Fibroblast of the aortic adventitia (primary cell): ENCODE measurements around the gene ANKS1A. TPM values are rescaled to one million over a fixed set of nuclear protein-coding genes. Genes with fewer than 3 reads are reported as not detected.

ENCODE experiments used
- DNase-seq: peaks from one replicate; pipeline ENCODE4 v3.0.0-alpha.2; 2010; ENCODE audit warnings: low read depth
- H3K4me3 ChIP-seq: 2 replicates; pipeline ENCODE4 v1.5.1; 2011; ENCODE audit warnings: low read depth, mild to moderate bottlenecking, control low read depth, low read length, moderate library complexity
- CTCF ChIP-seq: IDR thresholded peaks from 2 replicates; pipeline ENCODE4 v1.5.1; 2011; ENCODE audit warnings: mild to moderate bottlenecking, low read length, control low read depth, inconsistent platforms; ENCODE audit not compliant: insufficient read depth
- total RNA-seq: library from RNA; depleted of rRNA; stranded (reverse); fragments of >200 nt; gene quantifications from 2 replicates; pipeline ENCODE4 v1.2.3, GENCODE V29; 2012; ENCODE audit warnings: low replicate concordance

Gene ANKS1A
- total RNA-seq, 1 donor, result 7.6 TPM

DNA sequence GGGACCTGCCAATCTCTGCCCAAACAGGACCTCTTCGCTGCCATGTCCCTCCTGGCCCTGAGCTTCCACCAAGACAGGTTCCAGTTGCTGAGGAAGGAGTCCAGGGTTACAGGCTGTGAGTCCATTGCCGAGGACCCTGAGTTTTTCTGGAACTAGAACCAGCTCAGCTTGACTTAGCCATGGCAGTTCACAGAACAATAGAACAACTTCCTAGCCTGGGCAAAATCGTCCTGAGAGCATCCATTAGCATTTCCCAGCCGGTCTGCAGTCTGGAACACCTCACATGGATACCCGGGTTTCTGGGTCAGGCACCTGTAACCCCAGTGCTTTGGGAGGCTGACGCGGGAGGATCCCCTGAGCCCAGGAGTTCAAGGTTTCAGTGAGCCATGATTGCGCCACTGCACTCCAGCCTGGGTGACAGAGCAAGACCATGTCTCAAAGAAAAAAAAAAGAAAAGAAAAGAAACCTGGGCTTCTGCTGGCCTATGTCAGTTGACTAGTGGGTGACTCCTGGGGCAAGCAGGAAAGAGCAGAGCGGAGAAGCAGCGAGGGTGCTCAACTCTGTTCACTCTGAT, 161.8 kb downstream of the ANKS1A start:
- DNase-seq, result no peak
- no peak for TF ChIP-seq CTCF
- H3K4me3 ChIP-seq, result no peak overlapping the region

DNA sequence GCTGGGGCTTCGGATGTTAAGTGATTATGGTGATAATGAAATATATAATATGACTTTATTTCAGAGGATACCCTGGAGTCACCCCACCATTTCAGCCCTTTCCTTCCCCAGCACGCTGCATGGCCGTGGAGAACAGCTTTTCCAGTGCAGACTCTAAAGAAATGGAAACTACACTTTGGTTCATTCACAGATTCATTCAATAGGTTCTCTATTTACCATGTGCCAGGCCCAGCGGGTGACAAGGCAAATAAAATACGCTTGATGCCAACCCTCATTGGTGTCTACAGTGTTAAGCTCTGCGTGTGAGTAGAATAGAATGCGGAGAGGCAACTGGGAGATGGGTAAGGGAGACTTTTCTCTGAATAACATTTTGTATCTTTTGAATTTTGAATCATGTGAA, 162.3 kb downstream of the ANKS1A start:
- no peak overlapping the region for H3K4me3 ChIP-seq
- no peak for DNase-seq
- TF ChIP-seq CTCF, result no peak

DNA sequence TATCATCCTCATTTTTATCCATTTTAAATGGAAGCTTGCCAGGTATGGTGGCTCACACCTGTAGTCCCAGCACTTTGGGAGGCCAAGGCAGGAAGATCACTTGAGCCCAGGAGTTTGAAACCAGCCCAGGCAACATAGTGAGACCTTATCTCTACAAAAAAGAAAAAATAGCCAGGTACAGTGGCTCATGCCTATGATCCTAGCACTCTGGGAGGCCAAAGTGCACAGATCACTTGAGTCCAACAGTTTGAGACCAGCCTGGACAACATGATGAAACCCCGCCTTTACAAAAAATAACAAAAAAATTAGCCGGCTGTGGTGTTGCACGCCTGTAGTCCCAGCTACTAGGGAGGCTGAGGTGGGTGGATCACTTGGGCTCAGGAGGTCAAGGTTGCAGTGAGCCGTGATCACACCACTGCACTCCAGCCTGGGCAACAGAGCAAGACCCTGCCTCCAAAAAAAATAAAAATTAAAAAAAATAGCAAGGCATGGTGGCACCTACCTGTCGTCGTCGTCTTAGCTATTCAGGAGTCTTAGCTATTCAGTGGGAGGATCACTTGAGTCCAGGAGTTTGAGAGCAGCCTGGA, 163.0 kb downstream of the ANKS1A start:
- TF ChIP-seq CTCF, result no peak
- no peak for DNase-seq
- H3K4me3 ChIP-seq, result no peak overlapping the region

GRCh38 chr6:35052694-35053565, 163.9 kb downstream of the ANKS1A start:
- H3K4me3 ChIP-seq, result no peak overlapping the region
- TF ChIP-seq CTCF, result no peak
- peak; percentile 30 for DNase-seq

DNA sequence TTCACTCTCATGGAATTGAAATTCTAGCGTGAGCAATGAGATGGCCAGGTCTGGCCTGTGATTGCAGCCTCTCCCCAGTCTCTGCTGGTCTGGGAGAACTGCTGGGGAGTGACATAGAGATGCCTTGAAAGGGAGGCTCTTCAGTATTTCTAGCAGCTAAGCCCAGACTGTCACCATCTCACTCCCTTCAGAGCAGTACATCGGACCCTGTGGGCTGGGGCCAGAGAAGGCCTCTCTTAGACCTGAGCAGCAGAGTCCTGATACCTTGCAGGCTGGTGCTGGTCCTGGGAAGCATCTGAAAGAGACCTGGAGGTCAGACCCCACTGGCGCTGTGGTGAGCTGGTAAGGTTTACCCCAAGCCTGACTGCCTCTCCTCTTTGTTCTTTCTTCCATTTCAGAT, 164.6 kb downstream of the ANKS1A start:
- DNase-seq, result no peak
- no peak for TF ChIP-seq CTCF
- H3K4me3 ChIP-seq, result no peak overlapping the region

DNA sequence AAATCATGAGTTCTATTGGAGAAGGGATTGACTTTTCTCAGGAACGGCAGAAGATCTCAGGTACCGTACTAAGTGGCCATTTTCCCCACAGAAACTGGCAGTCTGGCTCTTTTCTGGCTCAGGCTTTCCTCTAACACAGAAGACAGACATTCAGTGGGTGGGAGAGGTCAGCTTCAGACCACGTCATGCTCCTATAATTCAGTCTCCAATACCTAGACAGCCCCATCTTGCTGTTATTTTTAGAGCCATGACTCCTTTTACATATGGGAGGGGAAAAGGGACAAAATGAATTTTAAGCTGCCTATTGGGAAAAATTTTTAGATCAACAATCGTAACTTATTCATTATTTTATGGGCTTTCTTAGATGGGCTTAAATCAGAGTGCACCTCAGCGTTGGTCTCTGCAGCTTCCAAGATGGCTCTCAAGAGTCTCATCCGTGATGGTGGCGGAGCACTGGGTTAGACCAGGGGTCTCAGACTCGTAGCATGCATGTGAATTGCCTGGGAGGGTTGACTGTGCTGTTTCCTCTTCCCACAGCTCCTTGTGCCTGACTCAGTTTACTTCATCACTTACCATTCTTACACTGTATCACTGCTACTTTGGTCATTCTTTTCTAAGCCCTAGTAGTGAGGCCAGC, 165.2 kb downstream of the ANKS1A start:
- no peak overlapping the region for H3K4me3 ChIP-seq
- DNase-seq, result no peak
- no peak for TF ChIP-seq CTCF
